NB4 (cell line): Measurements from ENCODE around the gene MVD.

Experiments used
- MYC ChIP-seq: IDR thresholded peaks from 2 replicates; pipeline ENCODE4 v1.6.1; 2011; ENCODE audit warnings: low read depth, low read length
- POLR2A ChIP-seq: IDR thresholded peaks from 2 replicates; pipeline ENCODE4 v1.6.1; 2011; ENCODE audit warnings: mild to moderate bottlenecking; ENCODE audit not compliant: insufficient read length; ENCODE audit errors: extremely low read depth
- TF ChIP-seq, protein P1 (sequence below): IDR thresholded peaks from one replicate; pipeline ENCODE4 v1.5.1; 2012; ENCODE audit warnings: low read depth, low read length
- TF ChIP-seq, protein P2 (sequence below): IDR thresholded peaks from 2 replicates; pipeline ENCODE4 v1.6.1; 2011; ENCODE audit warnings: low read depth, low read length

DNA sequence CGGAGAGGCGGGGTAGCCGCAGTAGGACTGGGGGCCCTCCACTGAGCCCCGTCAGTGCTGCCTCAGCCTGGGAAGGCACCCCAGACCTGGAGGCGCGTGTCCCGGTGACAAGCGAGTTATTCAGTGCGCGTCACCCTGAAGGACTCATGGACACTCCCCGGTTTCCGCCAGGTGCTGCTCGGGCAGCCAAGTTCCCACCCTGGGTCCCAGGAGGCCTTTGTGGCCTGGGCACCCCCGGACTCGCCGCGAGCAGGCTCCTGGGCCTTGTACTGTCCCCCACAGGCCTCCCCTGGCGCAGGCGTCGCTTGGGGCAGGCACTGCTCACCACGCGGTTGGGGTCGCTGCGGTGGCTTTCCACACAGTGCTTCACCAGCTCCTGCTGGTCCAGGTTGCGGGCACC lies 35.8 kb upstream of the MVD start:
- TF ChIP-seq, protein P1, sequence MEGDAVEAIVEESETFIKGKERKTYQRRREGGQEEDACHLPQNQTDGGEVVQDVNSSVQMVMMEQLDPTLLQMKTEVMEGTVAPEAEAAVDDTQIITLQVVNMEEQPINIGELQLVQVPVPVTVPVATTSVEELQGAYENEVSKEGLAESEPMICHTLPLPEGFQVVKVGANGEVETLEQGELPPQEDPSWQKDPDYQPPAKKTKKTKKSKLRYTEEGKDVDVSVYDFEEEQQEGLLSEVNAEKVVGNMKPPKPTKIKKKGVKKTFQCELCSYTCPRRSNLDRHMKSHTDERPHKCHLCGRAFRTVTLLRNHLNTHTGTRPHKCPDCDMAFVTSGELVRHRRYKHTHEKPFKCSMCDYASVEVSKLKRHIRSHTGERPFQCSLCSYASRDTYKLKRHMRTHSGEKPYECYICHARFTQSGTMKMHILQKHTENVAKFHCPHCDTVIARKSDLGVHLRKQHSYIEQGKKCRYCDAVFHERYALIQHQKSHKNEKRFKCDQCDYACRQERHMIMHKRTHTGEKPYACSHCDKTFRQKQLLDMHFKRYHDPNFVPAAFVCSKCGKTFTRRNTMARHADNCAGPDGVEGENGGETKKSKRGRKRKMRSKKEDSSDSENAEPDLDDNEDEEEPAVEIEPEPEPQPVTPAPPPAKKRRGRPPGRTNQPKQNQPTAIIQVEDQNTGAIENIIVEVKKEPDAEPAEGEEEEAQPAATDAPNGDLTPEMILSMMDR = no peak
- TF ChIP-seq POLR2A = no peak
- TF ChIP-seq MYC = no peak
- TF ChIP-seq, protein P2, sequence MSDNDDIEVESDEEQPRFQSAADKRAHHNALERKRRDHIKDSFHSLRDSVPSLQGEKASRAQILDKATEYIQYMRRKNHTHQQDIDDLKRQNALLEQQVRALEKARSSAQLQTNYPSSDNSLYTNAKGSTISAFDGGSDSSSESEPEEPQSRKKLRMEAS = no peak
